Measurements from ENCODE around the gene RAPGEFL1.
"Not testable (repeated sequence)": the region's sequence is repeated elsewhere in the genome, so short reads cannot be mapped to it uniquely, and the experiment has no call there.

Gene RAPGEFL1

DNA sequence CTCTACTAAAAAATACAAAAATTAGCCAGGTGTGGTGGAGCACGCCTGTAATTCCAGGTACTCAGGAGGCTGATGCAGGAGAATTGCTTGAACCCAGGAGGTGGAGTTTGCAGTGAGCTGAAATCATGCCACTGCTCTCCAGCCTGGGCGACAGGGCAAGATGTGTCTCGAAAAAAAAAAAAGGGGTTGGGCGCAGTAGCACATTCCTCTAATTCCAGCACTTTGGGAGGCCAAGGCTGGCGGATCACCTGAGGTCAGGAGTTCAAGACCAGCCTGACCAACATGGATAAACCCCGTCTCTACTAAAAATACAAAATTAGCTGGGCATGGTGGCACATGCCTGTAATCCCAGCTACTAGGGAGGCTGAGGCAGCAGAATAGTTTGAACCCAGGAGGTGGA, 36.6 kb downstream of the RAPGEFL1 start:
- FAIRE-seq, result not testable (repeated sequence)

DNA sequence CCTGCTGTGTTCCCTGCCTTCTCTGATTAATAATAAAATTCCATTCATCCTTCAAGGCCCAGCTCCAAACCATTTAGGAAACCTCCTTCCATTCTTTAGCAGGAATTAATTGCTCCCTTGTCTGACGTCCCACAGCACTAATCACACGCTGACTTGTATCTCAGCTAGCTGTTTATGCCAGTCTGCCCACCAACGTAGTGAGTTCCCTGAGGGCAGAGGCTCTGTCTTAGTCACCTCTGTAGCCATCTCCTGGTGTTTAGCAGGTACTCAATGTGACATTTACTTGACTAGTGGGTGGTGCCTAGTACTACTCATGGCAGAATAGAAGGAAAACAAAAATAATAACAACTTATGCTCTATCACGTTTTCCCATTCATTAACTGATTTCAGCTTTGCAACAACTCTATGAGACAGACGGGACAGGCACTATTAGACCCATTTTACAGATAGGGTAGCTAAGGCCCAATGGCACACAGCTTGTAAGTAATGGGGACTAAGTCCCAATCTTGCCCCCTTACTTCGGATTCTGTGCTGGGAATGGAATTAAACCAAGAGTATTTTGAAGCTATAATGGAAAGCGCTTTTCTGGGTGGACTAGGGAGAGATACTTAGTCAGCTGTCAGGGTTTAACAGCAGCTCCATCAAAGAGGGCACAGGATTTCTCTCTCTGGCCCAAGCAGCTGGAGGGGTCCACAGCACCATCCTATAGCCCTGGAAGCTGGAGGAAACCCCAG, 40.9 kb downstream of the RAPGEFL1 start:
- FAIRE-seq, result no peak

DNA sequence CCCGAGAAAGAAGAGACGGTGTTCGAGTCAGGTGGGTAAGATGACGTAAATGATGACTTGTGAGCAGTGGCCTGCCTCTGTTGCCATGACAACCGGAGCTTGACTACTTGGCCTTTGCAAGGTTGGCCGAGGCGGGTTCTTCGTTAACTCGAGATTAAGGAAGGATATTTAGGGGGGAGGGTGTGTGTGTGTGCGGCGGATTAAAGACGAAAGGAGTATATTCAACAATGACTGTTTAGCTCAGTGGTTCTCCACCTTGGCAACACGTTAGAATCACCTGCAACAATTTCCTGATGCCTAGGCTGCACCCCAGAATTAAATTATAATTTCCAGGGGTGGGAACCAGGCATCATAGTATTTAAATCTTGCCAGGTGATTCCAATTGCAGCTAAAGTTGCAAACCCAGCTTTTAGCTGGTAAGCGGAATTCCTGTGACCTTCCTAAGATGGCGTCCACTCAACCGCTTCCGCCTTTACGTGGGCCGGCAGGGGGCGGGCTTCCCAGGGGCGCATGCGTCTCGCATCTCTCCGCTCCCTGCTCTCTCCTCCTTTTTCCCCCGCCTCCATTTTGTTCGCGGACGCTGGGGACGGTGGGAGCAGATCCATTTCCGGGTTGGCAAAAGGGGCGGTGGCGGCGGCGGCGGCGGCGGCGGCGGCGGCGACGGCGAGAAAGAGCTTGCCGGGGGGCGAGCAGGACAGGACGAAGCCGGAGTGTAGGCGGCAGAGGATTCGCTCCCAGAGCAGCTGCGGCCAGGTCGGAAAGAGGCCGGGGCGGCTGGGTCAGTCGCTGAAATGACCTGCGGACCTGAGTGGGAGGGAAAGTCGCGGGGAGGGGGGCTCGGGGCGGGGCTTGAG, 41.7 kb downstream of the RAPGEFL1 start, which contains the start of gene WIPF2:
TSS of gene WIPF2 (plus strand) at position 565 of the 854 bp plus-strand sequence. CDS start 37,156 bp downstream, outside the sequence.
- FAIRE-seq, result no peak

DNA sequence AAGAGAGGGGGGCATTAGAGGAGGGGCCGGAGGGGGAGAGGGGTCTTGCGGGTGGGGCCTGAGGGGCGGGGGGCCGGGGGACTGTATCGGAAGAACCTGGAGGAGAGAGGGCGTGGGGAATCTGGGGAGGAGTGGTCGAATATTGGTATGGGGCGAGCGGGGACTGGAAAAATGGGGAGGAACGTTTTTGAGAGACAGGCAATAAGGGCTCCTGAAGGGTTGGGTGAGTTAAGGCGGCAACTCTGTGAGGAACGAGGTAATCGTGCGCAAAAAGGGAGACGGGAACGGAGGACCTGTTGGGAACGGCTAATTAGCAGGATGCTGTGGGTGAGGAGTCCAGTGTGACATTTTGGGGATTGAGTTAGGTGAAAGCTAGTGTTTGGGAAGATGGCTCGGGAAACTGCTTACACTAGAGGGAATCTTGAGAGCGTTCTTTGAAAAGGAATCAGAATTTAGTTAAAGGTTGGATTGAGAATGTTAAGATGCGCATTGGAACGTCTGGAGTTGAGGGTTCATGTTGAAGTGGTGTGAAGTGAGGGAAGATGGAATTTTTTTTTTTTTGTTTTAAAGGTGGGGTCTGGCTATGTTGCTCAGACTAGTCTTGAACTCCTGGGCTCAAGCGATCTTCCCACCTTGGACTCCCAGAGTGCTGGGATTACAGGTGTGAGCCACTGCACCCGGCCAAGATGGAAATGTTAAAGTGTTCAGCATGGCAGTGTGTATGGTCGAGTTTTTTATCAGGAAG, 42.5 kb downstream of the RAPGEFL1 start:
- no peak for FAIRE-seq

DNA sequence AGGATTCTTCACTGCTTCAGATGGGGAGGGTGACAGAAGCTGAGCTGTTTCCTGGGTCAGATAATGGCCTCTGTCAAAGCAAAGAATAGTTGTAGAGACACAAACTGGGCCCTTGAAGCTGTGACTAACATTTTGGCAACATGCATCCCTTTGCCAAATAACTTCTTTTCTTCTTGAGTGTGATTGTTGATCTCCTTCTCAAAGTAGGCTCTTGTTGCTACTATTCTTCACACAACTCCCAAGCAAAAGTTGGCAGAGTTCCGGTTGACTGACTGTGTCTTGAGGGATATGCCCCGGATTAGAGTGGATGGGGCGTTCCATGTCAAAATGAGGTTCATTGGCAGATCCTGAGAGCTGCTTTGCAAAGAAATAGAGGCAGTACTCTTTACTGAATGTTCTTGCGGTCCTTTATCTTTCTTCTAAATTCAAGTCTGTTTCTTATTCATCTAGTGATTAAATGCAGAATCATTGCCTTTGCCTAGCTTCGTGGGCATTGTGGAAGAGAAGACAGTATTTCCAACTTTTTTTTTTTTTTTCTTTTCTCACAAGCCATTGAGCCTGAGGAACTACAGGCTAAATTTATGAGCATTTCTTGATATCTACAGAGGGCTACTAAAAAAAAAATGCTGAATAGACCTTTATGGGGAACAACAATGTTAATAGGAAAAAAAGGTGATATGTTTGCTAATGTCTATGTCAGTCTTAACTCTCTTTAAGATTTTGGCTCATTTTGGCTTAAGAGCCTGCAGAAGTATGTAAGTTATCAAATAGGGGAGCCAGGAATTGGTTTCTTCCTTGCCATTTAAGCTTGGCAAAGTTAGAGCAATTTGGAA, 47.7 kb downstream of the RAPGEFL1 start:
- no peak for FAIRE-seq

DNA sequence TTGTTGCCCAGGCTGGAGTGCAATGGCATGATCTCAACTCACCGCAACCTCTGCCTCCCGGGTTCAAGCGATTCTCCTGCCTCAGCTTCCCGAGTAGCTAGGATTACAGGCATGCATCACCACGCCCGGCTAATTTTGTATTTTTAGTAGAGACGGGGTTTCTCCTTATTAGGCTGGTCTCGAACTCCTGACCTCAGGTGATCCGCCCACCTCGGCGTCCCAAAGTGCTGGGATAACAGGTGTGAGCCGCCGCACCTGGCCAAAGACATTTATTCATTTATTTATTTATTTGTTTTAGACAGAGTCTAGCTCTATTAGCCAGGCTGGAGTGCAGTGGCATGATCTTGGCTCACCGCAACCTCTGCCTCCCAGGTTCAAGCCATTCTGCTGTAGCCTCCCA, 51.9 kb downstream of the RAPGEFL1 start:
- FAIRE-seq, result not testable (repeated sequence)

DNA sequence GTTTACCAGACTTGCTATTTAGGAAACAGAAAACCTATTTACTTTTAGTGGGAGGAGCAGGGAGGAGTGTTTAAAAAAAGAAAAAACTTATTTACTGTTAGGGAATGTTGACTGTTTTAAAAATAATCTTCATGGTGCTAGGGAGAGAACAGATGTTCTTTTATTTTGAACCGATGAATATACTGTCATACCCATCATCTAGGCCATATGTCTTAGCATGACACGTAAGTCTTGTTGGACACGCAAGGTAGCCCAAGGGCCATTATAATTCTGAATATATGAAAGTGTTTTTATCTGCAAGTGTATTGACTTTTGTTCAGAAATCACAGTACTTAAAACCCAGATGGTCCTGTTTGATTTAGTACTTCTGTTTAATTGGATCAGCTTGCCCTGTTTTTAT, 53.4 kb downstream of the RAPGEFL1 start:
- no peak for FAIRE-seq

DNA sequence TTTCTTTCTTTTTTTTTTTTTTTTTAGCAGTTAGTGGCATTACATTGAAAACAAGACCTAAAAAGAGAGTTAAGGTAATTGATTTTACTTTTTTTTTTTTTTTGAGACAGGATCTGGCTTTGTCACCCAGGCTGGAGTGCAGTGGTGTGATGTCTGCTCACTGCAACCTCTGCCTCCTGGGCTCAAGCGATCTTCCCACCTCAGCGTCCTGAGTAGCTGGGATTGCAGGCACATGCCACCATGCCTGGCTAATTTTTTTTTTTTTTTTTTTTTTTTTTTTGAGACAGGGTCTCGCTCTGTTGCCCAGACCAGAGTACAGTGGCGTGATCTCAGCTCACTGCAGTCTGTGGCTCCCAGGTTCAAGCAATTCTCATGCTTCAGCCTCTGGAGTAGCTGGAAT, 54.7 kb downstream of the RAPGEFL1 start:
- FAIRE-seq, result not testable (repeated sequence)

DNA sequence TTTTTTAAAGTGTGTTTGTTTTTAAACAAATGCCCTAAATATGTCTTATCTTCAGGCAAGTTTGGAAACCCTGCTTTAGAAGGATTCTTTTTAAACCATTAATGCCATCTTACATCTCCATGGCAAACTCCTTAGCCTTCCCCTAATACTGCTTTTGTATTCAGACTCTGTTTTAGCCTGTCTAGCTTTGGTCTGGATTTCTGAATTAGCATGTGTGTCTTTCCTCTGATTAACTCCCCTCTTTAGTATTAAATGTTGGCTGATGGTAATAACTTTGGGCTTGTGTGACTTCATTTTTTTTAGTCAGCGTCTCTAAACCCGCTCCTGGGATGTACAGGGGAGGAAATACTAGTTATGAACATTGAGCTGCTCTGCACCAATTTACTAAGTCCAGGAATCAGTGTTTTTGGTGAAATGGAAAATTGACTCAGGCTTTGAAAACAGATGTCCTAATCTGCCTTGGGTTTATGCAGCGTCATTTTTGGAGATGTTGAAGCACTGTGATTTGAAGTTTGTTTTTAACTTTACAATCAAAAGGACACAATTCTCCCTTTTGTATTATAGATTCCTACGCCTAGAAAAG, 64.1 kb downstream of the RAPGEFL1 start:
- FAIRE-seq, result no peak

DNA sequence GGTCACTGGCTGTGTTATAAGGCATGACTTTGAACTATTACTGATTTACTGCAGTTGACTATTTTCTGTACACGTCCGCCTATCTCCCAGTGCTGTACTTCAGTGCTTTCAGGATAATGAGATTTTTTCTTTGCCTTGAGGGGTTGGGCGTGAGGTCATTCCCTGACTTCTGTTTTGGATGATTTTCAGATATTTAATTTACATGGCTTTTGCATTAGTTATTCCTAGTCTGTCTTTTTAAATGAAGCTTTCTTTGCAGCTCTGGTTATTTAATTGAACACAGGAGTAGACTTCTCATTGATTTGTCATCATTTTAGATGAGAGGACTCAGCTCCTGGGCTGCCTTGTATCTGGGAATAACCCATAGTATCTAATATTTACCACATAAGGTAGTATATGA, 65.5 kb downstream of the RAPGEFL1 start:
- FAIRE-seq, result no peak

DNA sequence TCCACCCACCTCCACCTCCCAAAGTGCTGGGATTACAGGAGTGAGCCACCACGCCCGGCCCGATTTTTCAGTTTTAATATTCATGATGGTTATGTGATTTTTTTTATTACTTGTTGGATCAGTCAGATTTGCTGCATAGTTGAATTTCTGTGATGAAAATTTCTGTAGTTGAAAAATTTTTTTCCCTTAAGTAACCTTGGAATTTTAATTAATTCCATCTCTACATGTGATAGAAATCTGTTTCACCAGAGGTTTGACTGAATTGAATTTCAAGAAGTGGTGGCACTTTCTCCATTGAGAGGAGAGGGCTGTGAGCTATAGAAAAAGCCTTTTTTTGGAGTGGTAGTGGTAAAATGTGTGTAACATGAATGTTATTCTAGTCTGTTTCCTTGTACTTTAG, 66.5 kb downstream of the RAPGEFL1 start:
- FAIRE-seq, result no peak

DNA sequence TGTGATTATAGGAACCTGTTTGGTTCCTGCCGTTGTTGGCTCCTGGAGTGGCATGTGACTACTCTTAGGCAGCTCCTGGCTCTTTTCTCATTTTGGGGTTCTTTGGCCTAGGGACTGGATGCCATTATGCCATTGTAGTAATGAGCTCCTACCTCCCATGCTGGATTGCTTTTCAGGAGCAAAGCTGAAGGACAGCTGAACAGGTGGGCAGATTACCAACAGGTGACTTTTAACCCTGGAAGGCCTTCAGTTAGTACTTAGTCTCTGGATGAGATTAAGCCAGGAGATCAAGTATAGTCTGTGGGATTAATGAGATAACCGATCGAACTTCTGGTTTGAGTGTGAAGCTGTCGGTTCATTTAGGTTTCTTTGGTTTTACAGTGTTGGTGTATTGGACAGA, 67.0 kb downstream of the RAPGEFL1 start:
- FAIRE-seq, result no peak

All from colon (tissue), 2 donors.